ENCODE data around the gene SDHD.
"Not testable (repeated sequence)": the region's sequence is repeated elsewhere in the genome, so short reads cannot be mapped to it uniquely, and the experiment has no call there.

Gene SDHD

GRCh38 chr11:112086422-112087191 lies at the start of gene SDHD, which contains the start of gene TIMM8B:
TSS of gene SDHD (plus strand) at chr11:112086873. CDS start at chr11:112086908, 35 bp downstream.
TSS of gene TIMM8B (minus strand) at chr11:112086756. CDS start at chr11:112086723, 33 bp downstream.
- DNase-seq: peak; percentile 99

GRCh38 chr11:112037527-112037926 lies 49.1 kb upstream of the SDHD start:
- peak; percentile 14 for DNase-seq

DNA sequence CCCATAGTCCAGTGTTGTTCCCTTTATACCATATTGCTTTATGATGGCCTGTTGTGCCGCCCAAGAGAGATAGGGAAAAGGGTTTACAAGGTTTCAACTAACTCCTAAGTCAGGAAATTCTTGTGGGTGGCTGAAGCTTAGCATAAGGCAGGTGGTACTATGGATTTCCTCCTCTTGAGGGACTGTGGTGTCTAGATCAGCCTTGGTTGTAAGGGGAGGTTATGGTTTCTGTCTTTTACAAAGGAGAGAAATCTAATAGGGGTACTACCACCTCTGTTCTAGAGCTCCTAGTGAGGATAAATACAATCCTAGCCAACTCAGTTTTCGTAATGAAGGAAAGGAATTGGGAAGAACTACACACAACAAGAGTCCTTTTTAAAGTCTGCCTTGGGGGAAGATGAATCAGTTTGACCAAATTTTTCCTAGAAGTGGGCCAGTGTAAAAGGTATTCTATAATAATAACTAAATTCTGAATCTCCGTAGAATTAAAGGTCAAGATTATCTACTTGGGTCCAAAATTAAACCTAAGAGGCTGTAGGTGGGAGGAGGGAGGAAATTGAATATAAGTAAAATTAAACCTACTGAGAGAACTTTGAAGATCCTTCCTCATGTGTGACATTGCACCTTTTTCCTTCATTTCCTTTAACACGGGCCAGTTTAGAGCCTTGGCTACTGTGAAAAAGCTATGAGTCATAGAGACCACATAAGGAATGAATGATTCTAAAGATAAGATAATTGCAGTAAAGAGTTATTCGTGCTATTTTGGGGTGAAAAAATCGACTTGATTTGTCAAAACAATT lies 44.3 kb upstream of the SDHD start:
- DNase-seq: peak; percentile 54

GRCh38 chr11:112042961-112043304 lies 43.7 kb upstream of the SDHD start:
- DNase-seq: no peak

GRCh38 chr11:112044961-112045360 lies 41.7 kb upstream of the SDHD start:
- DNase-seq: no peak

DNA sequence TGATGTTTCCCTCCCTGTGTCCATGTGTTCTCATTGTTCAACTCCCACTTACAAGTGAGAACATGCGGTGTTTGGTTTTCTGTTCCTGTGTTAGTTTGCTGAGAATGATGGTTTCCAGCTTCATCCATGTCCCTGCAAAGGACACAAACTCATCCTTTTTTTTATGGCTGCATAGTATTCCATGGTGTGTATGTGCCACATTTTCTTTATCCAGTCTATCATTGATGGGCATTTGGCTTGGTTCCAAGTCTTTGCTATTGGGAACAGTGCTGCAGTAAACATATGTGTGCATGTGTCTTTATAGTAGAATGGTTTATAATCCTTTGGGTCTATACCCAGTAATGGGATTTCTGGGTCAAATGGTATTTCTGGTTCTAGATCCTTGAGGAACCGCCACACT lies 40.0 kb upstream of the SDHD start:
- not testable (repeated sequence) for DNase-seq

- peak; percentile 25 for DNase-seq
These were observed 38.4 kb upstream of the SDHD start for GRCh38 chr11:112048256-112048655.

DNA sequence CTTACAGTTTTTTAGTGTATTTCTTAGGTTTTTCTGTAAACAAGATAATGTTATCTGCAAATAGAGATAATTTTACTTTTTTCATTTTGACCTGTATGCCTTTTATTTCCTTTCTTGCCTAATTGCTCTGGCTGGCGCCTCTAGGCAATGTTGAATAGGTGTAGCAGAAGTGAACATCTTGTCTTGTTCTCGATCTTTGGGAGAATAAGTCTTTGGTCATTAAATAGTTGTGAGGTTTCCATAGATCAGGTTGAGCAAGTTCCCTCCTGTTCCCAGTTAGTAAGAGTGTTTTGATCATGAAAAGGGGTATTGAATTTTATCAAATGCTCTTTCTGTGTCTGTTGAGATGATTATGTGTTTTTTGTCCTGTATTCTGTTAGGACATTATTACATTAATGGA lies 36.9 kb upstream of the SDHD start:
- DNase-seq: no peak

DNA sequence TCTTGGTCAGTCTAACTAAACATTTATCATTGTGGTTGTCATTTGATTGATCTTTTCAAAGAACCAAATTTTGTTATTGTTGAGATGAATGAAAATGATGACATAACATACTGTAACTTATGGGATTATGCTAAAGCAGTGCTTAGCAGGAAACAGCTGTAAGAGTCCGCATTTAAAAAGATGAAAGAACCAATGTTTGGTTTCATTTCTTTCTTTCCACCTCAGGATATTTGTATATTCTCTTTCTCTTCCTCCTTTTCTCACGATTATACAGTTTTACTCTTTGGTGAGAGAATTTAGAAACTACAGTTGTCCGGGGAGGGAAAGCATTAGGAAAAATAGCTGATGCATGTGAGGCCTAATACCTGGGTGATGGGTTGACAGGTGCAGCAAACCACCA lies 36.0 kb upstream of the SDHD start:
- no peak for DNase-seq

DNA sequence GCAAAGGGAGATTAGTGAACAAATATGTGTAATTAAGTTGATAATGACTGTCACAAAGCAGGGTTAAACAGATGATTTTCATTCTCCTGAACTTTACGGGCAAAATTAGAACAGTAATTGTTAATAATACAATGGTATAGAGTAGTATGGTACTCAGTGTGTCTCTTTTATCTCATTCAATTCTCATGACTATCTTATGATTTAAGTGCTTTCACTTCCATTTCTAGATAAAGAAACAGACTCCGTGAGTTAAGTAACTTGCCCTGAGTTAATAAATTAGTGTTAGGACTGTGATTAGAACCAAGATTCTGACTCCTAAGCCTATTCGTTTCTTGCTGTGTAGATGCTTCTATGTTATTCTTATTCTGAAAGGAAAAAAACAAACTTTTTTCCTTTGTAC lies 34.9 kb upstream of the SDHD start:
- no peak for DNase-seq

DNA sequence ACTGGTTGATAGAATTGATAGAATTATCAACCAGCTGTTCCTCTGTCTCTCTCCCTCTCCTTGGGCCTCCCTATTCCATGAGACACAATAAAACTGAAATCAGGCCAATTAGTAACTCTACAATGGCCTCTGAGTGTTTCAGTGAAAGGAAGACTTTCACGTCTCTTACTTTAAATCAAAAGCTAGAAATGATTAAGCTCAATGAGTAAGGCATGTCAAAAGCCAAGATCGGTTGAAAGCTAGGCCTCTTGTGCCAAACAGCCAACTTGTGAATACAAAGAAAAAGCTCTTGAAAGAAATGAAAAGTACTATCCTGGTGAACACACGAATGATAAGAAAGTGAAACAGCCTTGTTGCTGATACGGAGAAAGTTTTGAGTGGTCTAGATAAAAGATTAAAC lies 29.5 kb upstream of the SDHD start:
- no peak for DNase-seq

- DNase-seq: no peak
These were observed 28.6 kb upstream of the SDHD start for GRCh38 chr11:112058103-112058502.

- DNase-seq: no peak
These were observed 23.8 kb upstream of the SDHD start for GRCh38 chr11:112062923-112063322.

GRCh38 chr11:112073941-112074811 lies 12.5 kb upstream of the SDHD start, which contains the start of the genes NKAPD1 and PIH1D2:
TSS of gene NKAPD1 (plus strand) at chr11:112074299. CDS start at chr11:112075575, 1,276 bp downstream.
TSS of gene PIH1D2 (minus strand) at chr11:112074017. CDS start at chr11:112073174, 843 bp downstream.
- peak; percentile 94 for DNase-seq

GRCh38 chr11:112082729-112083128 lies 3.9 kb upstream of the SDHD start:
- no peak for DNase-seq

GRCh38 chr11:112085822-112086421 lies 751 bp upstream of the SDHD start:
- DNase-seq: peak; percentile 73

DNA sequence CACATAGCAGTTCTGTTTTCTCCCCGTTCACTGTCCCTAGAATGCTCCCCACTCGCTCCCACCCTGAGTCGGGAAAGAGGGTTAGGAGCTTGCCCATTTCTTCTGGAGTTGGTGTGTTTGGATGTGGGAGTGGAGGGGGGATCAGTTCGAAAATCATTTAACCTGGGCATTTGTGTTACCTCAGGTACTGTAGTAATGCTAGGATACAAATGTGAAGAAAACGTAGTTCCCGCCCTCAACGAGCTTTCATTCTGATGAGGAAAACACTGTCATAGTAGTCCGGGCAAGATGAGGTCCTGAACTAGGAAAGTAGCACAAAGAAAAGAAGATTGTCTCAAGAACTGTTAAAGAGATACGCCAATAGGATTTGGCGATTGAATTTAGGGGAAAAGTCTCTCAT lies 539 bp downstream of the SDHD start:
- peak; percentile 21 for DNase-seq

GRCh38 chr11:112095302-112095701 lies 8.6 kb downstream of the SDHD start:
- DNase-seq: not testable (repeated sequence)

GRCh38 chr11:112096194-112096593 lies 9.5 kb downstream of the SDHD start:
- no peak for DNase-seq

GRCh38 chr11:112097734-112098528 lies 11.3 kb downstream of the SDHD start:
- DNase-seq: no peak

- DNase-seq: no peak
These were observed 13.8 kb downstream of the SDHD start for GRCh38 chr11:112100462-112100861.

GRCh38 chr11:112103446-112103845 lies 16.8 kb downstream of the SDHD start:
- no peak for DNase-seq

Measured in hematopoietic multipotent progenitor cell treated with erythropoietin and hydrocortisone succinate and interleukin-3 and kit ligand, for 4 days (in vitro differentiated cells).